GM21381 (cell line): Measurements from ENCODE around the gene WDR43.

ENCODE experiments used
- ATAC-seq: cut with Tn5 transposase; IDR thresholded peaks from one replicate; pipeline ENCODE4 v1.9.1; 2021; ENCODE audit warnings: mild to moderate bottlenecking, moderate library complexity; ENCODE audit not compliant: unreplicated experiment

The WDR43 gene

GRCh38 chr2:28909655-28910353 is 15.3 kb downstream of the WDR43 start:
- ATAC-seq, result no peak

DNA sequence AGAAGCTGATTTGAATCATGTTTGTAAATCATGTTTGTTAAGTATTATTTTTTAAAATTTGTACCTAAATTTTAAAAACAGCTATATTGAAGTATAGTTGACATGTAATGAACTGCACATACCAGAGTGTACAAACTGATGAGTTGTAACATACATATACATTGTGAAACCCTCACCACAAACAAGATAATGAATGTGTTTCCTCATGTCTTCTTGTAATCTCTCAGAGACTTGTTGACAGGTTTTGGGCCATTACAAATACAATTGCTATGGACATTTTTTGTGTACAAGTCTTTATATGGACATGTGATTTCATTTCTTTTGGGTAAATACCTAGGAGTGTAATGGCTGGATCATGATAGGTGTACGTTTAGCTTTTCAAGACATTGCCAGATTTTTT is 21.5 kb downstream of the WDR43 start:
- ATAC-seq, result no peak

DNA sequence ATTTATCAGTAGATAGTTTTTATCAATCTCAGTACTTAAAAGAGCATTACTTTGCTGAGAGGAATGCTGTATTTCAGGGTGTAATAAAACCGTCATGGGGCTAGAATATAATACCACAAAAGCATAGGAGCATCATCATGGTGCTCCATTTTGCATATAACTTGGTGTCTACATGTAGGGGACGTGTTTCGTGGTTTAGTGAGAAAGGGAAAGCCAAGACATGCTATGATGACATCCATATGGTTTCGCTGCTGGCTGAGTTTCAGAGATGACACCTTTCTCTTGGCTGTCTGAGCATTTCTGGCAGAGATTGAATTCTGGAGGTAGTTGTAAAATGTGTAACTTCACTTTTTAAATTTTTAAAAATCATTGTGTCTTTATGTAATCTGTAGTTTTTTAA is 32.4 kb downstream of the WDR43 start:
- ATAC-seq, result no peak

DNA sequence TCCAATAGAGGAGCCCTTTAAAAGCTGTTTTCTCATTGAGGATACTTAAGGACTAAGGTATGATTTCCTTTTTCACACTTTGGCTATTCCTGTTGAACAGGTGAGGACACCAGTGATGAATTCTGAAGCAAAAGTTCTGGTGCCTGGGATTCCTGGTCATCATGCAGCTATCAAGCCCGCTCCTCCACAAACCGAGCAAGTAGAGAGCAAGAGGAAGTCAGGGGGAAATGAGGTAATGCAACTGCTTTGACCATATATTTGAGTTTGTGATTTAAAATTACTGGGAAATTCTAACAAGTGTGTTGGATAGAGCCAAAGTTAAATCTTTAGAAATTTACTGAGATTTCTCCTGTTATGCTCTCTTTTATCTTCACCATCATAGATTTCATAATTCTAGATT is 33.0 kb downstream of the WDR43 start:
- ATAC-seq, result no peak

- no peak for ATAC-seq
These were observed 33.4 kb downstream of the WDR43 start for GRCh38 chr2:28927878-28928277.

- no peak for ATAC-seq
These were observed 35.1 kb downstream of the WDR43 start for GRCh38 chr2:28929581-28929980.

DNA sequence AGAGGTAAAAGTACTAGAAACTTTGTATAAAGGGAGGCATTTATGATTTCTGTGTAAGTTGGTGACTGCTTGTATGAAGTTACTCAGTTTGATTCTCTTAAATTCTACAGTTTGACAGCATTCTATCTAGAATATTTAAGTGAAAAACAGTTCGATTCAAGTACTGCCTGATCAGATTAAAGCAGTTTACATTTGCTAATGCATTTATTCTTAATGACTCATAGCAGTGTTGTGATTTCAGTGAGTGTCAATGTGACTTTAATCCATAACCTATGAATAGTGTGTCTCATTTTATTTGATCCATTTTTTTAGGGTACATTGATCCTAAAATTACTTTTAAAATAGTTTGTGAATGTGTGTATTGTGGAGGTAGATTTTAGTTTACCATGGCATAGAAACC is 35.7 kb downstream of the WDR43 start:
- no peak for ATAC-seq

DNA sequence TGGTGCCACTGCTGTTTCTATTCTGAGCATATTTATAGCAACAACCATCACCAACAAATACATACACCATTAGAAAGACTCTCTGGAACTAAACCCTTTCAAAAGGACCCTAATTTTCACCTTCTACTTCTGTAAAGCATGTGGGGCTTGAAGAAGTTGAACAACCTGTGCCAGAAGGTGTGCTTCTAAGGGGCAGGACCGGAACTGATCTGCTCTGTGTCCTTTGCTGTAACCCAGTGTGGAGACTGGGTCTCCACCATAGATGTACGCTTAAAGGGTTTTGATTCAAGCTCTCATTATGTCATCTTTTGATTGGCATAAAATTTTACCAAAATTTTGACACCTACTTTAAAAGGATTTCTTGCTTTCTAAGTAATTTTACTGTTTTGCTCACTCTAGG is 40.3 kb downstream of the WDR43 start:
- no peak for ATAC-seq

DNA sequence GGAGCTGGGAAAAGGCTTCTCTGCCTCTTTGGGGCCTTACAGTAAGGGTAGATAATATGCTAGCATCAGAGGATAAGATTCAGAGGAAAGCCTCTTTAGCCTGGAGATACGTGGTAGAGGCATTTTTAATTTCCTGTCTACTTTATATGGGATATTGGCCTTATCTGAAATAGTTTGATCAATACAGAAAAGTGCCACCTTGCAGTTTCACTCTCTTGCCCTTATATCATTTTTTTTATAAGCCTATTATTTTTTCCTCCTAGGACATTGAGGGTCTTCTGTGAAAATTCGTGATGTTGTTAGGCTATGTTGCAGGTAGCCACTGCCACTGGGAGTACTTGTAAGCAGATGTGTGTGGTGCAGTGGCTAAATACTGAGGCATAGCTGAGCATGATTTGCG is 46.5 kb downstream of the WDR43 start:
- ATAC-seq, result no peak

DNA sequence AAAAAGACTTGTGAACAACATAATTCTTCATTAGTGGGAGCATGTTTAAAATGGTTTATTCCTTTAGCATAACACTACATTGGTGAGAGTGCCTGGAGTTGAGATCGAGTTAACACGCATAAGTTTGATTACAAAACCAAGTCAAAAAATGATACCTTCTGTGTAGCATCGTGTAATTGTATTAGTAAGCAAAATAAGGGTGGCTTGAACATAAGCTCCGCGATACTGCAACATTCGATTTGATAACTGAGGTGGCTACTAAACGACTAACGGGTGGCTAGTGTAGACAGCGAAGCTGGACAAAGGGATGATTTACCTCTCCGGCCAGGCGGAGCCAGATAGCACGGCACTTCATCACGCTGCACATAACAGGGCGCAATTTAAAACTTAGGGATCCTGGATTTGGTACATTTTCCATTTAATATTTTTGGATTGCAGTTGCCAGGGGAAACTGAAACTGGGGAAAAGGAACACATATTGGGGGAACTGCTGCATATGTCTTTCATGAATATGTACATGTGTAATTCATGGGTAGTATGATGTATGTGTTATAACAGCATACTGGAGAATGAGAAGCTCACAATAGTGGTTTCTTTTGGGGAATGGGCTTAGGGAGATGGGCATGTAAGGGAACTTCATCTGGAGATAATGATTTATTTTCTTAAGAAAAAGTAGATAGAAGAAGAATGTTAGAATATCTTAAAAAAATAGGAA is 50.2 kb downstream of the WDR43 start:
- ATAC-seq, result no peak

DNA sequence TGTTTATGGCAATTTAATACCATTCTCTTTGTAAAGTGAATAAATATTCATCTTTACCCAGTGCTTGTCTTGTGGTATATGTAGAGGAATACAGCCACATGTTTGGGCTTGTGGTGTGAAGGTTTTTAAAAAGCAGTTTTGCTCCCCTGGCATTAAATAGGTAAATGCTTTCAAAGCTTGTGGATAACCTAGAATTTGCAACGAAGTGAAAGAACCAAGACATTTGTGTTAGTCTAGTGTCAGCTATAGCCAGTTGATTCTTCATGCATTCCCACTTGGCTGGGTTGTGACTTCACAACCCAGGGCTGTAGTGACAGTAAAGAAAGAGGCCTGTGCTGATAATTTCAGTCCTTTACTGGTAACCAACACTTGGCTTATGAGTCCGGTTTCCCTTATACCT is 53.7 kb downstream of the WDR43 start:
- no peak for ATAC-seq

- ATAC-seq, result no peak
These were observed 54.7 kb downstream of the WDR43 start for GRCh38 chr2:28949190-28949589.

DNA sequence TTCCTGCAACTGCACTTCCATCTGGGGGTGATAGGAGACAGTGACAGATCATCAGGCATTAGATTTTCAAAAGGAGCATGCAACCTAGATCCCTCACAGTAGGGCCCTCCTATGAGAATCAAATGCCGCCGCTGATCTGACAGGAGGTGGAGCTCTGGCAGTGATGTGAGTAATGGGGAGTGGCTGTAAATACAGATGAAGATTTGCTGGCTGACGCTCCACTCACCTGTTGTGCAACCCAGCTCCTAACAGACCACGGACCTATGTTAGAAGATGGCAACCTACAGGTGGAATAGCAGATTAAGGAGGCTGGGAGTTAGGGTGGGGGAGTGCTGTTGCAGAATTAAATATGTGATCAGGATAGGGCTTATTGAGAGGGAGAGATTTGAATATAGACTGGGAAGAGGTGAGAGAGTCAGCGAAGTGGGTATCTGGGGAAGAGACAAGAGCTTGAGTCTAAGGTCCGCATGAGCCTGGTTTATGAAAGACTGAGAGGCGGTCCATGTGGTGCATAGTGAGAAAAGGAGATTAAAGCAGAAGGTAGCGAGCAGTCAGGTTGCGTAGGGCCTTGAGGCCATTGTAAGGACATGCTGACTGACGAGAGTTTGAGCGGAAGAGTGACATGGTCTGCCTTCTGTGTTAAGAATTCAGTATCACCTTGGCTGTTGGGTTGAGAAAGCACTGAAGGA is 55.3 kb downstream of the WDR43 start:
- ATAC-seq, result no peak

DNA sequence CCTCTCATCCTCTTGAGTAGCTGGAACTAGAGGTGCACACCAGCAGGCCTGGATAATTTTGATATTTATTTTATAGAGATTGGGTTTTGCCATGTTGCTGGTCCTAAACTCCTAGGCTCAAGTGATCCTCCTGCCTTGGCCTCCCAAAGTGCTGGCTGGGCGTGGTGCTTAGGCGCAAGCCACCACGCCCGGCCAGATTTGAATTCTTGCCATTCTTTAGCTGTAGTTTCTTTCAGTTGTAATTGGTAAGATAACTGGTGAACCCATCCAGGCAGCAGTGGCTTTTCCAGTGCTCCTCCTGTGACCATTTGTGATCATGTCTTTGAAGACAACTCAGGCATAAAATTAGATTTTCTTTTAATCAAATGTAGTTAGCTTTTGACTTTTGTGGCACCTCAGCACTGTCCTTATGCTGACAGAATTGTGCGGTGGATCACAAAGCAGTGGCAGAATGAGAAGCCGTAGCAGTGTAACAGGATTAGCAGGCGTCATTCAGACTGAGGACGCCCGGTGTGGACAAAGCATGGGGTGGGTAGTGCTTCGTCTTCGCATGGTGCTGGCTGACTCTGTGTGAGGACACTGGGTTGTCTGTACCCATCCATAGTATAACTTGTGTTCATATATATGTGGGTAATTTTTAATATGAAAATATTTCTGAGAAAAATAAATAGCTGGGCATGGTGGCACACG is 56.6 kb downstream of the WDR43 start:
- ATAC-seq, result no peak

GRCh38 chr2:28951910-28952835 is 57.7 kb downstream of the WDR43 start:
- ATAC-seq, result no peak

- ATAC-seq, result no peak
These were observed 58.4 kb downstream of the WDR43 start for GRCh38 chr2:28952836-28953211.

- no peak for ATAC-seq
These were observed 61.0 kb downstream of the WDR43 start for GRCh38 chr2:28955467-28955866.

- no peak for ATAC-seq
These were observed 62.0 kb downstream of the WDR43 start for GRCh38 chr2:28956415-28956826.

DNA sequence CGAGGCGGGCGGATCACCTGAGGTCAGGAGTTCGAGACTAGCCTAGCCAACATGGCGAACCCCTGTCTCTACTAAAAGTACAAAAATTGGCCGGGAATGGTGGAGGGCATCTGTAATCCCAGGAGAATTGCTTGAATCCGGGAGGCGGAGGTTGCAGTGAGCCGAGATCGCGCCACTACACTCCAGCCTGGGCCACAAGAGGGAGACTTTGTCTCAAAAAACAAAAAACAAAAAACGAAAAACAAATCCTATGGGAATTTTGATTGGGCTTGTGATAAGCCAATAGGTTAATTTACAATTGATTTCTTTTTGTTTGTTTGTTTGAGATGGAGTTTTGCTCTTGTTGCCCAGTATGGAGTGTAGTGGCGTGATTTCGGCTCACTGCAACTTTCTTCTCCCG is 62.4 kb downstream of the WDR43 start:
- no peak for ATAC-seq

DNA sequence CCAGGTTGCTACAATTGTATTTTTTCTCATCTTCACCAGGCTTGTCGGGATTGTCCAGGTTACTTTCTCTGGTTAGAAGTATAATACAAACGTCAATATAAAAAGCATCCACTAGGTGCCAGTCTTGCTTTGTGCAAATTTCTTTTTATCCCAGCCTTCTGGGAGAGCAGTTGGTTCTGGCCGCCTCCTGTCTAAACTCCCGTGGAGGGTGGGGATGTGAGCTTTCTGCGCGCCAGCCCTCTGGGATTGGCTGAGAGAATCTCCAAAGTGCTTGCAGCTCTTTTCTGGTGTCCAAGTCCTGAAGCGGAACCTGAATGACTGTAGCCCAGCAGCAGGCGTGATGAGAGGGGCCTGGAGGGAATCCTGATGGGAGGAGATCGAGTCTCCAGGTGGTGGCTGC is 64.2 kb downstream of the WDR43 start:
- ATAC-seq, result no peak

DNA sequence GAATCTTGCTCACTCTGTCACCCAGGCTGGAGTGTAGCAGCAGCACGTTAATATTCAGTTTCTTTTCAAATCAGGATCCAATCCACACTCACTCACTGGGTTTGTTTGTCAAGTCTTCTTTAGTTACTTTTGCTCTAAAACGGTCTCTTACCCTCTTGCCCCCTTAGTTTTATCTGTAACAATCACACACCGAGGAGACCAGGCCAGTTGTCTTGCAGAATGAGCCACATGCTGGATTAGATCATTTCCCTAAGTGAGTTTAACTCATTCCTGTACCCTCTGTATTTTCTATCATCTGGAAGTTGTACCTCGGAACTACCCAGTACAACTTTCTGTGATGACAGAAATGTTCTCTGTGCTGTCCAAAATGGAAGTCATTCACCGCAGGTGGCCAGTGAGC is 65.9 kb downstream of the WDR43 start:
- no peak for ATAC-seq
